Measurements from ENCODE around the gene FFAR2.
"Not testable (repeated sequence)": the region's sequence is repeated elsewhere in the genome, so short reads cannot be mapped to it uniquely, and the experiment has no call there.

- TF ChIP-seq, protein P1, sequence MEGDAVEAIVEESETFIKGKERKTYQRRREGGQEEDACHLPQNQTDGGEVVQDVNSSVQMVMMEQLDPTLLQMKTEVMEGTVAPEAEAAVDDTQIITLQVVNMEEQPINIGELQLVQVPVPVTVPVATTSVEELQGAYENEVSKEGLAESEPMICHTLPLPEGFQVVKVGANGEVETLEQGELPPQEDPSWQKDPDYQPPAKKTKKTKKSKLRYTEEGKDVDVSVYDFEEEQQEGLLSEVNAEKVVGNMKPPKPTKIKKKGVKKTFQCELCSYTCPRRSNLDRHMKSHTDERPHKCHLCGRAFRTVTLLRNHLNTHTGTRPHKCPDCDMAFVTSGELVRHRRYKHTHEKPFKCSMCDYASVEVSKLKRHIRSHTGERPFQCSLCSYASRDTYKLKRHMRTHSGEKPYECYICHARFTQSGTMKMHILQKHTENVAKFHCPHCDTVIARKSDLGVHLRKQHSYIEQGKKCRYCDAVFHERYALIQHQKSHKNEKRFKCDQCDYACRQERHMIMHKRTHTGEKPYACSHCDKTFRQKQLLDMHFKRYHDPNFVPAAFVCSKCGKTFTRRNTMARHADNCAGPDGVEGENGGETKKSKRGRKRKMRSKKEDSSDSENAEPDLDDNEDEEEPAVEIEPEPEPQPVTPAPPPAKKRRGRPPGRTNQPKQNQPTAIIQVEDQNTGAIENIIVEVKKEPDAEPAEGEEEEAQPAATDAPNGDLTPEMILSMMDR (conservative IDR thresholded peaks at IDR 0.05; ENCODE audit: low read depth, low read length): not testable (repeated sequence)
- not testable (repeated sequence) for TF ChIP-seq EZH2 (IDR thresholded peaks at IDR 0.05; ENCODE audit: low read length, unreplicated experiment); EZH2phosphoT487 (IDR thresholded peaks at IDR 0.05; ENCODE audit: borderline replicate concordance, low read length)
Observed at GRCh38 chr19:35462956-35463355, 14.9 kb downstream of the FFAR2 start.

All from PC-3 (cell line).